H9 (cell line): Measurements from ENCODE around the gene SH2D1B. TPM values are rescaled to one million over a fixed set of nuclear protein-coding genes. Genes with fewer than 3 reads are reported as not detected.

Experiments
- DNase-seq: peaks from one replicate; pipeline ENCODE4 v3.0.0-alpha.2; 2017
- H2AFZ ChIP-seq: one replicate; pipeline ENCODE4 v1.6.1; 2013; ENCODE audit warnings: mild to moderate bottlenecking, low read length, control low read depth, moderate library complexity
- H2AK5ac ChIP-seq: 2 replicates; pipeline ENCODE4 v1.6.1; 2013; ENCODE audit warnings: low read length, control low read depth, mixed read lengths; ENCODE audit not compliant: insufficient read length
- H2BK120ac ChIP-seq: one replicate; pipeline ENCODE4 v1.6.1; 2013; ENCODE audit warnings: low read depth, mild to moderate bottlenecking, low read length, control low read depth, inconsistent platforms; ENCODE audit not compliant: poor library complexity, severe bottlenecking
- H2BK12ac ChIP-seq: 2 replicates; pipeline ENCODE4 v1.6.1; 2013; ENCODE audit warnings: low read length, control low read depth, mixed read lengths, low read depth; ENCODE audit not compliant: insufficient read length
- H2BK15ac ChIP-seq: 2 replicates; pipeline ENCODE4 v1.6.1; 2013; ENCODE audit warnings: low read depth, low read length, control low read depth
- H2BK20ac ChIP-seq: one replicate; pipeline ENCODE4 v1.6.1; 2013; ENCODE audit warnings: low read depth, mild to moderate bottlenecking, low read length, control low read depth, inconsistent platforms; ENCODE audit not compliant: poor library complexity, severe bottlenecking
- H2BK5ac ChIP-seq: 2 replicates; pipeline ENCODE4 v1.6.1; 2013; ENCODE audit warnings: low read length, control low read depth, mixed read lengths; ENCODE audit not compliant: insufficient read length
- H3K14ac ChIP-seq: 2 replicates; pipeline ENCODE4 v1.6.1; 2013; ENCODE audit warnings: low read length, control low read depth; ENCODE audit not compliant: insufficient read depth
- H3K18ac ChIP-seq: 2 replicates; pipeline ENCODE4 v1.6.1; 2013; ENCODE audit warnings: low read depth, mild to moderate bottlenecking, mixed read lengths, low read length, control low read depth; ENCODE audit not compliant: insufficient read length
- H3K23ac ChIP-seq: 2 replicates; pipeline ENCODE4 v1.6.1; 2013; ENCODE audit warnings: low read length, control low read depth, mixed read lengths, low read depth; ENCODE audit not compliant: insufficient read length
- H3K23me2 ChIP-seq: 2 replicates; pipeline ENCODE4 v1.6.1; 2013; ENCODE audit warnings: low read depth, mild to moderate bottlenecking, mixed read lengths, low read length, control low read depth; ENCODE audit not compliant: insufficient read length, poor library complexity, severe bottlenecking
- H3K27ac ChIP-seq: 2 replicates; pipeline ENCODE4 v1.5.1; 2013; ENCODE audit warnings: low read length, control low read depth, mixed read lengths, low read depth; ENCODE audit not compliant: insufficient read length
- H3K27me3 ChIP-seq: 2 replicates; pipeline ENCODE4 v1.6.1; 2013; ENCODE audit warnings: low read length, control low read depth, inconsistent platforms; ENCODE audit not compliant: insufficient read depth
- H3K4ac ChIP-seq: 2 replicates; pipeline ENCODE4 v1.6.1; 2013; ENCODE audit warnings: low read depth, mild to moderate bottlenecking, control low read depth, inconsistent platforms, low read length, moderate library complexity
- H3K4me1 ChIP-seq: 2 replicates; pipeline ENCODE4 v1.6.1; 2013; ENCODE audit warnings: low read length, control low read depth, inconsistent platforms; ENCODE audit not compliant: insufficient read depth
- H3K4me2 ChIP-seq: 2 replicates; pipeline ENCODE4 v1.6.1; 2013; ENCODE audit warnings: low read length, control low read depth, mixed read lengths; ENCODE audit not compliant: insufficient read length, insufficient read depth
- H3K56ac ChIP-seq: 2 replicates; pipeline ENCODE4 v1.6.1; 2013; ENCODE audit warnings: low read depth, mild to moderate bottlenecking, mixed read lengths, low read length, control low read depth; ENCODE audit not compliant: insufficient read length
- H3K79me1 ChIP-seq: 2 replicates; pipeline ENCODE4 v1.6.1; 2013; ENCODE audit warnings: low read depth, mild to moderate bottlenecking, moderate library complexity, low read length, control low read depth, inconsistent platforms; ENCODE audit not compliant: insufficient read depth, poor library complexity, severe bottlenecking
- H3K79me2 ChIP-seq: 2 replicates; pipeline ENCODE4 v1.6.1; 2013; ENCODE audit warnings: low read length, control low read depth, inconsistent platforms; ENCODE audit not compliant: insufficient read depth
- H3K9ac ChIP-seq: 2 replicates; pipeline ENCODE4 v1.6.1; 2013; ENCODE audit warnings: low read length, control low read depth, mixed read lengths; ENCODE audit not compliant: insufficient read length; ENCODE audit errors: extremely low read depth
- H3K9me3 ChIP-seq: one replicate; pipeline ENCODE4 v1.6.1; 2013; ENCODE audit warnings: low read depth, low read length, inconsistent platforms; ENCODE audit not compliant: control insufficient read depth
- H3T11ph ChIP-seq: one replicate; pipeline ENCODE4 v1.6.1; 2013; ENCODE audit warnings: mild to moderate bottlenecking, low read length, control low read depth, inconsistent platforms
- H4K20me1 ChIP-seq: one replicate; pipeline ENCODE4 v1.6.1; 2013; ENCODE audit not compliant: control insufficient read depth, insufficient read length, insufficient read depth
- H4K5ac ChIP-seq: 2 replicates; pipeline ENCODE4 v1.6.1; 2013; ENCODE audit warnings: low read depth, mild to moderate bottlenecking, mixed read lengths, low read length, control low read depth; ENCODE audit not compliant: insufficient read length
- H4K8ac ChIP-seq: replicated peaks from 2 replicates; pipeline ENCODE4 v1.6.1; 2013; ENCODE audit warnings: low read length, control low read depth, mixed read lengths, low read depth; ENCODE audit not compliant: insufficient read length
- H4K91ac ChIP-seq: 2 replicates; pipeline ENCODE4 v1.6.1; 2013; ENCODE audit warnings: low read depth, mild to moderate bottlenecking, moderate library complexity, mixed read lengths, low read length, control low read depth; ENCODE audit not compliant: insufficient read length
- H3K27ac Mint-ChIP-seq, 3 experiments: 2 replicates in 2 of 3; 3 replicates in 1 of 3; pipeline ENCODE4 v1.8.0; 2020 to 2021; ENCODE audit warnings: mixed read lengths in 3 of 3, mild to moderate bottlenecking in 1 of 3, moderate library complexity in 1 of 3
- H3K27me3 Mint-ChIP-seq: 2 replicates; pipeline ENCODE4 v1.8.0; 2021; ENCODE audit warnings: low read depth, mild to moderate bottlenecking, moderate library complexity, mixed read lengths
- H3K36me3 Mint-ChIP-seq, 3 experiments: 2 replicates in 2 of 3; 3 replicates in 1 of 3; pipeline ENCODE4 v1.8.0; 2020 to 2021; ENCODE audit warnings: low read depth in 3 of 3, mixed read lengths in 3 of 3; ENCODE audit not compliant: insufficient read depth in 1 of 3
- H3K4me1 Mint-ChIP-seq, 2 experiments: 2 replicates each; pipeline ENCODE4 v1.8.0; 2020; ENCODE audit warnings: mixed read lengths in 2 of 2
- H3K4me3 Mint-ChIP-seq, 2 experiments: 2 replicates in 1 of 2; 3 replicates in 1 of 2; pipeline ENCODE4 v1.8.0; 2020 to 2021; ENCODE audit warnings: mild to moderate bottlenecking in 2 of 2, mixed read lengths in 2 of 2, moderate library complexity in 1 of 2
- H3K9me3 Mint-ChIP-seq, 2 experiments: 2 replicates in 1 of 2; 3 replicates in 1 of 2; pipeline ENCODE4 v1.8.0; 2020; ENCODE audit warnings: mild to moderate bottlenecking in 2 of 2, mixed read lengths in 2 of 2, moderate library complexity in 1 of 2
- CTCF ChIP-seq: fragments of 200-600 bp; sonication (generic); conservative IDR thresholded peaks from 3 replicates; pipeline ENCODE4 v1.8.0; 2021; ENCODE audit warnings: antibody characterized with exemption, mild to moderate bottlenecking
- WGBS: extraction: QIAGEN DNeasy Blood & Tissue Kit; methylation state at CpG from one replicate; pipeline ENCODE4 v1.1.7; 2013; ENCODE audit warnings: missing lambda C conversion rate, low lambda C conversion rate, mixed read lengths; ENCODE audit not compliant: insufficient read length; ENCODE audit errors: extremely low coverage; 5-methylcytosine and 5-hydroxymethylcytosine counted together
- total RNA-seq: library from RNA; stranded (reverse); gene quantifications from 2 replicates; pipeline ENCODE4 v1.2.1, GENCODE V29; 2021

SH2D1B gene
- total RNA-seq, 1 experiment from 2014 or later: not detected

- Histone ChIP-seq H2AFZ (no peak overlapping the region), H3K79me1 (no peaks in the 10 kb centered on the region), H4K91ac (no peak overlapping the region), H3K27me3 (no peaks in the 10 kb centered on the region), H2BK20ac (no peak overlapping the region), H3K18ac (no peak overlapping the region), H3K4me1 (no peaks in the 10 kb centered on the region), H3K27ac (no peak overlapping the region), H2BK120ac (no peak overlapping the region), H3T11ph (no peak overlapping the region), H3K9me3 (no peaks in the 10 kb centered on the region), H3K4me2 (no peak overlapping the region), H3K9ac (no peak overlapping the region), H3K79me2 (no peaks in the 10 kb centered on the region), H3K56ac (no peak overlapping the region), H2BK5ac (no peak overlapping the region), H2BK12ac (no peak overlapping the region), H3K4ac (no peak overlapping the region), H3K23ac (no peak overlapping the region), H4K5ac (no peak overlapping the region), H2AK5ac (no peak overlapping the region), H3K14ac (no peak overlapping the region), H4K20me1 (no peaks in the 10 kb centered on the region), H4K8ac (no peak overlapping the region), H2BK15ac (no peak overlapping the region), H3K23me2 (no peaks in the 10 kb centered on the region)
- WGBS: no CpG with 5 or more reads among the region's 7 CpGs
- H3K27me3 Mint-ChIP-seq: no peaks in the 10 kb centered on the region
- no peak overlapping the region for H3K4me3 Mint-ChIP-seq
- TF ChIP-seq CTCF: no peak
- H3K9me3 Mint-ChIP-seq: no peaks in the 10 kb centered on the region
- DNase-seq: no peak
- H3K4me1 Mint-ChIP-seq: no peaks in the 10 kb centered on the region
- H3K27ac Mint-ChIP-seq: no peak overlapping the region
- H3K36me3 Mint-ChIP-seq: peaks cover 2 to 8% (median 3%) of the 10 kb centered on the region in 3 experiments; a peak in 4 of 7 replicates
Measured at GRCh38 chr1:162369571-162369970, 42.4 kb downstream of the SH2D1B start.
